T-helper 17 cell (primary cell): ENCODE measurements around the gene MRPS5. TPM values are rescaled to one million over a fixed set of nuclear protein-coding genes. Genes with fewer than 3 reads are reported as not detected.
"Not testable (repeated sequence)": the region's sequence is repeated elsewhere in the genome, so short reads cannot be mapped to it uniquely, and the experiment has no call there.

Experiments used
- ATAC-seq: fragments of 150-1000 bp; cut with Tn5 transposase; 2 replicates; pipeline ENCODE4 v1.10.0; 2021; ENCODE audit warnings: mild to moderate bottlenecking, moderate library complexity
- DNase-seq, 3 donors: peaks; one replicate each; pipeline versions ENCODE4 v3.0.0 to v3.0.0-alpha.2; 2020 to 2021
- H3K9me3 ChIP-seq: one replicate; pipeline ENCODE4 v1.7.0; 2013; ENCODE audit warnings: low read length, mild to moderate bottlenecking; ENCODE audit not compliant: control insufficient read depth, poor library complexity, severe bottlenecking
- H3K27ac Mint-ChIP-seq: one replicate; pipeline ENCODE4 v1.8.0; 2022; ENCODE audit warnings: mild to moderate bottlenecking, moderate library complexity, mixed read lengths
- H3K27me3 Mint-ChIP-seq: one replicate; pipeline ENCODE4 v1.8.0; 2022; ENCODE audit warnings: mixed read lengths
- H3K36me3 Mint-ChIP-seq: one replicate; pipeline ENCODE4 v1.8.0; 2022; ENCODE audit warnings: low read depth, mixed read lengths
- H3K4me1 Mint-ChIP-seq: one replicate; pipeline ENCODE4 v1.8.0; 2022; ENCODE audit warnings: mild to moderate bottlenecking, mixed read lengths
- H3K4me3 Mint-ChIP-seq: one replicate; pipeline ENCODE4 v1.8.0; 2022; ENCODE audit warnings: mild to moderate bottlenecking, moderate library complexity, mixed read lengths
- total RNA-seq, 4 donors: library from RNA in 2 of 4; stranded (reverse) in 2 of 4; gene quantifications; one replicate each; pipeline ENCODE4 v1.2.3 and lab custom pipeline; 2022 to 2026

Gene MRPS5
- total RNA-seq, 2 donors from 2014 or later: 30.1 TPM

- peak; percentile 40 to 66 (median 49) for DNase-seq
- Mint-ChIP-seq H3K27ac (peak overlapping the region; percentile 32), H3K4me3 (no peak overlapping the region), H3K27me3 (no peaks in the 10 kb centered on the region), H3K4me1 (peaks cover 24% of the 10 kb centered on the region), H3K36me3 (peaks cover 6% of the 10 kb centered on the region)
- no peaks in the 10 kb centered on the region for H3K9me3 ChIP-seq
- peak; percentile 99 for ATAC-seq
Observed at GRCh38 chr2:95115418-95115817, 6.2 kb downstream of the MRPS5 start.

GRCh38 chr2:95113464-95113863 is 8.1 kb downstream of the MRPS5 start:
- Mint-ChIP-seq H3K4me3 (no peak overlapping the region), H3K27me3 (no peaks in the 10 kb centered on the region), H3K4me1 (peaks cover 15% of the 10 kb centered on the region), H3K27ac (no peak overlapping the region), H3K36me3 (peaks cover 11% of the 10 kb centered on the region)
- H3K9me3 ChIP-seq: no peaks in the 10 kb centered on the region
- DNase-seq: no peak
- no peak for ATAC-seq

GRCh38 chr2:95110395-95110794 is 11.2 kb downstream of the MRPS5 start:
- ATAC-seq (no peak), DNase-seq (no peak)
- peaks cover 14% of the 10 kb centered on the region for H3K4me1 Mint-ChIP-seq
- H3K27ac Mint-ChIP-seq: peak overlapping the region; percentile 51
- H3K4me3 Mint-ChIP-seq: no peak overlapping the region
- H3K27me3 Mint-ChIP-seq: no peaks in the 10 kb centered on the region
- peaks cover 2% of the 10 kb centered on the region for H3K9me3 ChIP-seq
- H3K36me3 Mint-ChIP-seq: peaks cover 22% of the 10 kb centered on the region

GRCh38 chr2:95109260-95109659 is 12.3 kb downstream of the MRPS5 start:
- DNase-seq: no peak
- Mint-ChIP-seq H3K27me3 (no peaks in the 10 kb centered on the region), H3K4me1 (peaks cover 18% of the 10 kb centered on the region), H3K27ac (no peak overlapping the region), H3K4me3 (no peak overlapping the region), H3K36me3 (peaks cover 25% of the 10 kb centered on the region)
- no peak for ATAC-seq
- H3K9me3 ChIP-seq: peaks cover 2% of the 10 kb centered on the region

GRCh38 chr2:95106081-95106480 is 15.5 kb downstream of the MRPS5 start:
- Mint-ChIP-seq H3K27ac (no peak overlapping the region), H3K27me3 (no peaks in the 10 kb centered on the region), H3K36me3 (peaks cover 23% of the 10 kb centered on the region), H3K4me1 (peaks cover 18% of the 10 kb centered on the region), H3K4me3 (no peak overlapping the region)
- no peak for ATAC-seq
- DNase-seq: no peak
- peaks cover 2% of the 10 kb centered on the region for H3K9me3 ChIP-seq

- DNase-seq (no peak), ATAC-seq (no peak)
- Mint-ChIP-seq H3K4me1 (peaks cover 14% of the 10 kb centered on the region), H3K4me3 (no peak overlapping the region), H3K27ac (no peak overlapping the region), H3K27me3 (no peaks in the 10 kb centered on the region), H3K36me3 (peaks cover 24% of the 10 kb centered on the region)
- H3K9me3 ChIP-seq: peaks cover 2% of the 10 kb centered on the region
Observed at GRCh38 chr2:95104606-95105005, 17.0 kb downstream of the MRPS5 start.

- no peak overlapping the region for H3K4me3 Mint-ChIP-seq
- H3K36me3 Mint-ChIP-seq: peaks cover 22% of the 10 kb centered on the region
- DNase-seq: no peak
- H3K4me1 Mint-ChIP-seq: peaks cover 24% of the 10 kb centered on the region
- H3K27me3 Mint-ChIP-seq: no peaks in the 10 kb centered on the region
- ATAC-seq: no peak
- no peak overlapping the region for H3K27ac Mint-ChIP-seq
- no peaks in the 10 kb centered on the region for H3K9me3 ChIP-seq
Observed at GRCh38 chr2:95099910-95100309, 21.7 kb downstream of the MRPS5 start.

GRCh38 chr2:95098273-95098672 is 23.3 kb downstream of the MRPS5 start:
- not testable (repeated sequence) for ATAC-seq, H3K4me3 Mint-ChIP-seq, H3K9me3 ChIP-seq, DNase-seq, H3K27me3 Mint-ChIP-seq, H3K27ac Mint-ChIP-seq
- H3K36me3 Mint-ChIP-seq: peaks cover 20% of the 10 kb centered on the region
- H3K4me1 Mint-ChIP-seq: peaks cover 29% of the 10 kb centered on the region

GRCh38 chr2:95091885-95092555 is 29.6 kb downstream of the MRPS5 start:
- Mint-ChIP-seq H3K27ac (no peak overlapping the region), H3K36me3 (peaks cover 19% of the 10 kb centered on the region), H3K4me1 (peaks cover 24% of the 10 kb centered on the region), H3K27me3 (no peaks in the 10 kb centered on the region), H3K4me3 (no peak overlapping the region)
- ATAC-seq (no peak), DNase-seq (no peak)
- H3K9me3 ChIP-seq: no peaks in the 10 kb centered on the region

GRCh38 chr2:95087379-95087778 is 34.2 kb downstream of the MRPS5 start:
- DNase-seq (no peak), ATAC-seq (no peak)
- H3K9me3 ChIP-seq: no peaks in the 10 kb centered on the region
- Mint-ChIP-seq H3K4me3 (no peak overlapping the region), H3K4me1 (peaks cover 4% of the 10 kb centered on the region), H3K27ac (no peak overlapping the region), H3K27me3 (no peaks in the 10 kb centered on the region), H3K36me3 (peaks cover 10% of the 10 kb centered on the region)

- Mint-ChIP-seq H3K27ac (no peak overlapping the region), H3K4me3 (no peak overlapping the region), H3K4me1 (peaks cover 4% of the 10 kb centered on the region), H3K36me3 (peaks cover 7% of the 10 kb centered on the region), H3K27me3 (no peaks in the 10 kb centered on the region)
- ATAC-seq (no peak), DNase-seq (no peak)
- no peaks in the 10 kb centered on the region for H3K9me3 ChIP-seq
Observed at GRCh38 chr2:95086017-95086416, 35.6 kb downstream of the MRPS5 start.

GRCh38 chr2:95082477-95082876 is 39.1 kb downstream of the MRPS5 start:
- H3K9me3 ChIP-seq: no peaks in the 10 kb centered on the region
- ATAC-seq (no peak), DNase-seq (no peak)
- Mint-ChIP-seq H3K27me3 (no peaks in the 10 kb centered on the region), H3K4me1 (peaks cover 17% of the 10 kb centered on the region), H3K36me3 (peaks cover 4% of the 10 kb centered on the region), H3K27ac (peak overlapping the region; percentile 67), H3K4me3 (no peak overlapping the region)

GRCh38 chr2:95079199-95079683 is 42.4 kb downstream of the MRPS5 start:
- ATAC-seq (no peak), DNase-seq (no peak)
- H3K27me3 Mint-ChIP-seq: no peaks in the 10 kb centered on the region
- H3K4me1 Mint-ChIP-seq: peaks cover 45% of the 10 kb centered on the region
- no peaks in the 10 kb centered on the region for H3K9me3 ChIP-seq
- no peak overlapping the region for H3K27ac Mint-ChIP-seq
- peaks cover 2% of the 10 kb centered on the region for H3K36me3 Mint-ChIP-seq
- H3K4me3 Mint-ChIP-seq: no peak overlapping the region
